GM12878 (cell line): ENCODE measurements around the gene MPP2. TPM values are rescaled to one million over a fixed set of nuclear protein-coding genes. Genes with fewer than 3 reads are reported as not detected.

Source experiments
- ATAC-seq: fragments of 200-7000 bp; cut with Tn5 transposase; 3 replicates; pipeline ENCODE4 v1.9.1; 2020; ENCODE audit warnings: mild to moderate bottlenecking, moderate library complexity
- Bru-seq: library from RNA; stranded (reverse); fragments of 400-500 nt; gene quantifications from one replicate; lab custom pipeline; 2021; lab: Mats Ljungman, UMichigan
- BruChase-seq, 2 experiments: library from RNA; stranded (reverse); fragments of 400-500 nt; gene quantifications; one replicate each; lab custom pipeline; 2021; lab: Mats Ljungman, UMichigan
- BruUV-seq: library from RNA; stranded (reverse); fragments of 400-500 nt; replicated peaks from 2 replicates; lab custom pipeline; 2021; lab: Mats Ljungman, UMichigan
- CTCF ChIA-PET: fragments of 300-600 bp; sonication (Branson Sonifier 250); formaldehyde crosslinking; extraction: SDS; loops from one replicate; lab custom pipeline; 2021; ENCODE audit warnings: inconsistent platforms; lab: Yijun Ruan, JAX
- POLR2A ChIA-PET: fragments of 350-600 bp; formaldehyde crosslinking; extraction: SDS; loops from one replicate; lab custom pipeline; 2021; ENCODE audit warnings: inconsistent platforms; lab: Charles Lee
- RAD21 ChIA-PET: fragments of 300-600 bp; sonication (Branson Sonifier 250); formaldehyde crosslinking; loops from one replicate; lab custom pipeline; 2023; ENCODE audit warnings: antibody characterized with exemption; ENCODE audit not compliant: unreplicated experiment; lab: Charles Lee
- SMC1A ChIA-PET: fragments of 300-600 bp; sonication (Branson Sonifier 250); formaldehyde crosslinking; loops from one replicate; lab custom pipeline; 2023; ENCODE audit not compliant: unreplicated experiment, uncharacterized antibody; lab: Charles Lee
- DNase-seq: peaks from one replicate; pipeline ENCODE4 v3.0.0-alpha.2; 2011; ENCODE audit warnings: low read depth, low spot score
- FAIRE-seq: peaks from 3 replicates; lab custom pipeline; 2011; peaks lifted over from hg19 to GRCh38; lab: Jason Lieb, UNC
- H2AFZ ChIP-seq: 2 replicates; pipeline ENCODE4 v1.6.0; 2011; ENCODE audit warnings: low read depth, low read length, control low read depth; ENCODE audit not compliant: control insufficient read depth
- H3K27ac ChIP-seq: 2 replicates; pipeline ENCODE4 v1.5.1; 2011; ENCODE audit warnings: control low read depth; ENCODE audit not compliant: control insufficient read depth, insufficient read depth
- H3K27me3 ChIP-seq, 2 experiments: replicated peaks in 1 of 2; 2 replicates each; pipeline versions ENCODE4 v1.6.0 to v1.6.1; 2011; ENCODE audit warnings: low read length in 1 of 2; ENCODE audit not compliant: control insufficient read depth in 2 of 2, insufficient read depth in 2 of 2
- H3K36me3 ChIP-seq, 2 experiments: 2 replicates each; pipeline ENCODE4 v1.5.1; 2011; ENCODE audit warnings: low read length in 1 of 2; ENCODE audit not compliant: control insufficient read depth in 2 of 2, insufficient read depth in 2 of 2
- H3K4me1 ChIP-seq: 2 replicates; pipeline ENCODE4 v1.6.1; 2011; ENCODE audit warnings: mild to moderate bottlenecking, low read length, moderate library complexity, mixed read lengths; ENCODE audit not compliant: control insufficient read depth, insufficient read depth
- H3K4me2 ChIP-seq: 2 replicates; pipeline ENCODE4 v1.6.0; 2011; ENCODE audit warnings: control low read depth; ENCODE audit not compliant: control insufficient read depth, insufficient read depth
- H3K4me3 ChIP-seq: fragments of 200-600 bp; sonication (generic); 2 replicates; pipeline ENCODE4 v1.5.1; 2016
- H3K79me2 ChIP-seq: 2 replicates; pipeline ENCODE4 v1.6.0; 2011; ENCODE audit warnings: low read length; ENCODE audit not compliant: control insufficient read depth, insufficient read depth
- H3K9ac ChIP-seq: 2 replicates; pipeline ENCODE4 v1.8.0; 2011; ENCODE audit warnings: low read length, control low read depth, mixed read lengths; ENCODE audit not compliant: control insufficient read depth, insufficient read depth
- H3K9me3 ChIP-seq: replicated peaks from 3 replicates; pipeline ENCODE4 v1.5.1; 2011; ENCODE audit warnings: mild to moderate bottlenecking, low read length; ENCODE audit not compliant: control insufficient read depth, insufficient read depth
- H4K20me1 ChIP-seq: 2 replicates; pipeline ENCODE4 v1.6.0; 2011; ENCODE audit not compliant: control insufficient read depth, insufficient read depth
- CBFB ChIP-seq: IDR thresholded peaks from 2 replicates; pipeline ENCODE4 v1.6.1; 2016; ENCODE audit warnings: antibody characterized with exemption, low read depth
- LARP7 ChIP-seq: fragments of 450-650 bp; IDR thresholded peaks from 2 replicates; pipeline ENCODE4 v1.6.1; 2017; ENCODE audit warnings: mild to moderate bottlenecking
- SIN3A ChIP-seq: IDR thresholded peaks from 2 replicates; pipeline ENCODE4 v1.6.1; 2012; ENCODE audit warnings: low read depth, low read length, improper control_type of control experiment
- SUZ12 ChIP-seq: fragments of 200-600 bp; sonication (generic); IDR thresholded peaks from one replicate; pipeline ENCODE4 v1.6.1; 2018; ENCODE audit warnings: antibody characterized with exemption, mild to moderate bottlenecking; ENCODE audit not compliant: unreplicated experiment
- WGBS: methylation state at CpG from one replicate; pipeline ENCODE4 v1.1.6; 2016; ENCODE audit warnings: low lambda C conversion rate; ENCODE audit not compliant: insufficient replicate concordance, insufficient coverage; ENCODE audit errors: missing lambda C conversion rate; 5-methylcytosine and 5-hydroxymethylcytosine counted together
- in situ Hi-C: fragments of 300-500 bp; cut with MboI; formaldehyde crosslinking; loops from 9 replicates; pipeline ENCODE4 v1.14.3; 2018; ENCODE audit warnings: mixed read lengths
- intact Hi-C: fragments of 100-400 bp; cut with micrococcal nuclease; formaldehyde crosslinking; loops from one replicate; pipeline ENCODE4 v1.14.2; 2022; ENCODE audit not compliant: unreplicated experiment
- long read RNA-seq, 2 experiments: library from polyadenylated mRNA; unstranded; transcript quantifications; one replicate each; pipeline ENCODE4 v2.0.0, GENCODE V29; 2019 to 2020
- polyA minus RNA-seq, 3 experiments: library from RNA; depleted of rRNA, polyadenylated mRNA; stranded (reverse); fragments of >200 nt; gene quantifications; 2 replicates each; pipeline ENCODE4 v1.2.3, GENCODE V29; 2011
- polyA plus RNA-seq, 11 experiments: library from polyadenylated mRNA; depleted of rRNA in 4 of 11; unstranded in 6 of 11; stranded (reverse) in 5 of 11; fragments of >200 nt; fragmentation: Nextera tagmentation in 4 of 11; fragmentation: Illumina TruSeq in 1 of 11; extraction: Ambion mirVana in 4 of 11; extraction: Trizol in 1 of 11; gene quantifications; 1 replicate in 1 of 11; 2 replicates in 10 of 11; pipeline versions ENCODE4 v1.2.1 to v1.2.3, GENCODE V29; 2011 to 2016; ENCODE audit warnings: inconsistent platforms in 2 of 11, missing spikeins in 2 of 11, low read depth in 1 of 11
- total RNA-seq, 4 experiments: library from RNA; depleted of rRNA in 3 of 4; stranded (reverse); fragments of >200 nt in 3 of 4; fragmentation: Illumina TruSeq in 1 of 4; extraction: Trizol in 1 of 4; gene quantifications; 2 replicates each; pipeline versions ENCODE4 v1.2.1 to v1.2.3, GENCODE V29; 2013 to 2021

Gene MPP2, protein sequence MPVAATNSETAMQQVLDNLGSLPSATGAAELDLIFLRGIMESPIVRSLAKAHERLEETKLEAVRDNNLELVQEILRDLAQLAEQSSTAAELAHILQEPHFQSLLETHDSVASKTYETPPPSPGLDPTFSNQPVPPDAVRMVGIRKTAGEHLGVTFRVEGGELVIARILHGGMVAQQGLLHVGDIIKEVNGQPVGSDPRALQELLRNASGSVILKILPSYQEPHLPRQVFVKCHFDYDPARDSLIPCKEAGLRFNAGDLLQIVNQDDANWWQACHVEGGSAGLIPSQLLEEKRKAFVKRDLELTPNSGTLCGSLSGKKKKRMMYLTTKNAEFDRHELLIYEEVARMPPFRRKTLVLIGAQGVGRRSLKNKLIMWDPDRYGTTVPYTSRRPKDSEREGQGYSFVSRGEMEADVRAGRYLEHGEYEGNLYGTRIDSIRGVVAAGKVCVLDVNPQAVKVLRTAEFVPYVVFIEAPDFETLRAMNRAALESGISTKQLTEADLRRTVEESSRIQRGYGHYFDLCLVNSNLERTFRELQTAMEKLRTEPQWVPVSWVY
- 0.52 TPM in 1 of 2 replicates, not detected in the other for total RNA-seq (2013; cell fraction: nucleolus; rRNA removed)
- total RNA-seq (2014; rRNA removed), result 0.11 and 0.16 TPM in 2 replicates
- 0.14 and 0.18 TPM in 2 replicates for total RNA-seq (2014; rRNA removed; fragmentation: Illumina TruSeq; extraction: Trizol)
- total RNA-seq (2021), result 0.21 and 0.56 TPM in 2 replicates
- polyA plus RNA-seq (2011; ENCODE audit: low read depth), result 0.05 TPM
- 0.07 and 0.23 TPM in 2 replicates for polyA plus RNA-seq (2011; rRNA removed)
- 0.07 and 0.13 TPM in 2 replicates for polyA plus RNA-seq (2011; cell fraction: cytosol; rRNA removed)
- 0.19 and 0.21 TPM in 2 replicates for polyA plus RNA-seq (2011; cell fraction: nucleus; rRNA removed)
- polyA plus RNA-seq (2012), result 0.20 and 0.65 TPM in 2 replicates
- polyA plus RNA-seq (2014; fragmentation: Illumina TruSeq; extraction: Trizol), result 0.22 TPM in 1 of 2 replicates, not detected in the other
- polyA plus RNA-seq (2014; fragmentation: Nextera tagmentation; extraction: Ambion mirVana), result under 1 TPM in 1 of 2 experiments, not detected in 1; 0.02 TPM
- 0.12 and 0.13 TPM in 2 replicates for polyA plus RNA-seq (2014; rRNA removed)
- under 1 TPM in 1 of 2 experiments, not detected in 1; 0.11 TPM for polyA plus RNA-seq (2016; fragmentation: Nextera tagmentation; extraction: Ambion mirVana)
- polyA minus RNA-seq (2011; rRNA and poly(A)+ RNA removed), result 0.29 and 0.52 TPM in 2 replicates
- polyA minus RNA-seq (2011; cell fraction: cytosol; rRNA and poly(A)+ RNA removed), result 0.67 TPM in 1 of 2 replicates, not detected in the other
- 0.36 and 0.38 TPM in 2 replicates for polyA minus RNA-seq (2011; cell fraction: nucleus; rRNA and poly(A)+ RNA removed)
- percentile 13 among the genes with signal in this experiment for Bru-seq, nascent RNA
- percentile 12 among the genes with signal in this experiment for BruChase-seq, experiment 1, labeled RNA remaining after a 6-hour chase
- BruChase-seq, experiment 2, labeled RNA remaining after a 2-hour chase, result percentile 19 among the genes with signal in this experiment
- long read RNA-seq, experiment 1, result 0 reads
- long read RNA-seq, experiment 2, result 0 reads

DNA sequence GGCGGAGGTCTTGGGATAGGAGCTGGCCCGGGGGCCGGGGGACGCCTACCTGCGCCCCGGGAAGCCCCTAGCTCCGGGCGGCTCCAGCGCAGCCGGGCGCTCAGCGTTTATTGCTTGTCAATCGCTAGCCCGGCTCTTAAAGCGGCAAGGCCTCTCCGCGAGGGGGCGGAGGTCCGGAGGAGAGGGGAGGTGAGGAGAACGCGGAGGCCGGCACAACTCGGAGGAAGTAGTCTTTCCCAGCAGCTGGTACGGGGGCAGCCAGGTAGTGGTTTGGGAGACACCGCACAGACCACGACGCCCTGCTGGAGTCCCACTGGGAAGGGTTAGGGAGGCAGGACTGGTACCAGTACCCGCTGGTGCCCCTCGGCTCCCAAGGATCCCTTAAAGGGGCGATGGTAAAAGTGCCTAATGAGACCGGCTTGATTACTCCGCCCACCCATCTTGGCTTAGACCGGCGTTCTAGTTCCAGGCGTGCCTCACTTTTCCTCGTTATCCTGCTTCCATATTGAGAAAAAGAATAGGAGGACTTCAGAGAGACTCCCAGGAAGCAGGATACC, at the start of gene MPP2:
TSS of gene MPP2 (minus strand) at position 112 of the 557 bp plus-strand sequence. CDS start 3,076 bp downstream, outside the sequence.
- Histone ChIP-seq H3K4me1 (no peaks in the 10 kb centered on the region), H3K36me3 (no peaks in the 10 kb centered on the region; a peak in 1 of 4 replicates), H3K79me2 (no peaks in the 10 kb centered on the region), H4K20me1 (no peaks in the 10 kb centered on the region), H3K27me3 (peaks cover 10 to 18% of the 10 kb centered on the region in 2 experiments), H2AFZ (peak within 1 kb of the TSS; percentile 29), H3K4me3 (no peak within 1 kb of the TSS; the same call in 1 of the 2 replicates), H3K9me3 (no peaks in the 10 kb centered on the region), H3K4me2 (peak within 1 kb of the TSS; percentile 79), H3K27ac (no peak within 1 kb of the TSS), H3K9ac (no peak within 1 kb of the TSS)
- POLR2A ChIA-PET, result no interaction called here
- RAD21 ChIA-PET, result no interaction called here
- TF ChIP-seq SUZ12 (peak; percentile 92), LARP7 (no peak), CBFB (no peak), SIN3A (no peak)
- WGBS, result 10% methylated on average over 34 of the region's 36 CpGs
- peak; percentile 67 for ATAC-seq
- SMC1A ChIA-PET, result no interaction called here
- BruUV-seq, result no TSS peak
- intact Hi-C loops, result no loop called here
- CTCF ChIA-PET, result no interaction called here
- in situ Hi-C loops, result no loop called here
- no peak for FAIRE-seq
- no peak for DNase-seq
